ENCODE measurements around the gene KCTD14.

DNA sequence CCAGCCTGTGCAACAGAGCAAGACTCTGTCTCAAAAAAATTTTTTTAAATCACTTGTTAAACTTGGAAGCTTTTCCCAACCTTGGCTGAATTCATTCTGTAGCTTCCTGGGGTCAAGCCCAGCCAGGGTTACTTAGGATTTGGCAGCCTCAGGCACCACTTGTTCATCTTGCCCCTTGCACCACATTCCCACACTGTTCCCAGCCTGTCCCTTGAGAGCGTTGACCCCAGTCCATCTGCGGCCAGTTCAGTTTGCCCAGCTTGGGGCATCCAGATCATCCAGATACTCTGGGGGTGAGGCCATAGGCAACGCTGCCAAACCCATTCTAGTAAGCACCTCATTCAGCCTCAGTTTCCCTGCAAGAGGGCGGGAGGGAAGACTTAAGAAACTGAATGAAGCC is 31.9 kb upstream of the KCTD14 start:
- TF ChIP-seq RAD21 (IDR thresholded peaks at IDR 0.05 in 1 of 2, conservative IDR thresholded peaks at IDR 0.05 in 1 of 2; ENCODE audit: low read depth in 2 of 2, low read length in 2 of 2), result no peak
- TF ChIP-seq, protein P1, sequence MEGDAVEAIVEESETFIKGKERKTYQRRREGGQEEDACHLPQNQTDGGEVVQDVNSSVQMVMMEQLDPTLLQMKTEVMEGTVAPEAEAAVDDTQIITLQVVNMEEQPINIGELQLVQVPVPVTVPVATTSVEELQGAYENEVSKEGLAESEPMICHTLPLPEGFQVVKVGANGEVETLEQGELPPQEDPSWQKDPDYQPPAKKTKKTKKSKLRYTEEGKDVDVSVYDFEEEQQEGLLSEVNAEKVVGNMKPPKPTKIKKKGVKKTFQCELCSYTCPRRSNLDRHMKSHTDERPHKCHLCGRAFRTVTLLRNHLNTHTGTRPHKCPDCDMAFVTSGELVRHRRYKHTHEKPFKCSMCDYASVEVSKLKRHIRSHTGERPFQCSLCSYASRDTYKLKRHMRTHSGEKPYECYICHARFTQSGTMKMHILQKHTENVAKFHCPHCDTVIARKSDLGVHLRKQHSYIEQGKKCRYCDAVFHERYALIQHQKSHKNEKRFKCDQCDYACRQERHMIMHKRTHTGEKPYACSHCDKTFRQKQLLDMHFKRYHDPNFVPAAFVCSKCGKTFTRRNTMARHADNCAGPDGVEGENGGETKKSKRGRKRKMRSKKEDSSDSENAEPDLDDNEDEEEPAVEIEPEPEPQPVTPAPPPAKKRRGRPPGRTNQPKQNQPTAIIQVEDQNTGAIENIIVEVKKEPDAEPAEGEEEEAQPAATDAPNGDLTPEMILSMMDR (IDR thresholded peaks at IDR 0.05; ENCODE audit: control extremely low read depth in 1 of 3, insufficient read depth in 1 of 3, low read depth in 1 of 3, low read length in 3 of 3), result no peak
- TF ChIP-seq JUN (IDR thresholded peaks at IDR 0.05; ENCODE audit: low read depth, low read length), result no peak
- TF ChIP-seq RXRA (IDR thresholded peaks at IDR 0.05; ENCODE audit: insufficient read depth, low read depth, low read length), result no peak
- no peak for TF ChIP-seq TAF1 (IDR thresholded peaks at IDR 0.05; ENCODE audit: low read depth, low read length)
- no peak for TF ChIP-seq BACH1 (IDR thresholded peaks at IDR 0.05; ENCODE audit: low read length)
- TF ChIP-seq EP300 (IDR thresholded peaks at IDR 0.05; ENCODE audit: borderline replicate concordance in 1 of 2, low read depth in 2 of 2, low read length in 2 of 2), result no peak
- TF ChIP-seq, protein P2, sequence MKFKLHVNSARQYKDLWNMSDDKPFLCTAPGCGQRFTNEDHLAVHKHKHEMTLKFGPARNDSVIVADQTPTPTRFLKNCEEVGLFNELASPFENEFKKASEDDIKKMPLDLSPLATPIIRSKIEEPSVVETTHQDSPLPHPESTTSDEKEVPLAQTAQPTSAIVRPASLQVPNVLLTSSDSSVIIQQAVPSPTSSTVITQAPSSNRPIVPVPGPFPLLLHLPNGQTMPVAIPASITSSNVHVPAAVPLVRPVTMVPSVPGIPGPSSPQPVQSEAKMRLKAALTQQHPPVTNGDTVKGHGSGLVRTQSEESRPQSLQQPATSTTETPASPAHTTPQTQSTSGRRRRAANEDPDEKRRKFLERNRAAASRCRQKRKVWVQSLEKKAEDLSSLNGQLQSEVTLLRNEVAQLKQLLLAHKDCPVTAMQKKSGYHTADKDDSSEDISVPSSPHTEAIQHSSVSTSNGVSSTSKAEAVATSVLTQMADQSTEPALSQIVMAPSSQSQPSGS (IDR thresholded peaks at IDR 0.05; ENCODE audit: low read length), result no peak
- no peak for TF ChIP-seq EZH2 (IDR thresholded peaks at IDR 0.05; ENCODE audit: low read depth, low read length, severe bottlenecking)
